ENCODE data around the gene NBEA.

NBEA gene

DNA sequence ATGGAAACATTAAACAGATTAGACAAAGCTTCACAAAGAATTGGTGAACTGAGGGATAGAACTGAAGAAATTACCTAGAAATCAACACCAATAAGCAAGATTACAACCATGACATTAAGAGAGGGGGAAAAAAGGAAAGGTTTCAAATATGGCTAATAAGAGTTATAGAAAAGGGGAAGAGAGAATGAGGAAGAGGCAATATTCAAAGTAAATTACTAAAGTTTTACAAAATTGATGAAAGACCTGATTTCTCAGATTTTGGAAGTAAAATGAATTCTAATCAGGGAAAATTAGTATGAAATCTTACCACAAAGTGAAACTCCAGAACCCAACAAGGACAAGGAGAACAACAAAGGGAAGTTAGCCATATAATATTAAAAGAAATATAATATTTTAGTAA is 187.4 kb downstream of the NBEA start:
- DNase-seq (ENCODE audit: low read depth): no peak
- H3K4me3 ChIP-seq (ENCODE audit: low read depth, low read length): no peak overlapping the region
- TF ChIP-seq, protein P1, sequence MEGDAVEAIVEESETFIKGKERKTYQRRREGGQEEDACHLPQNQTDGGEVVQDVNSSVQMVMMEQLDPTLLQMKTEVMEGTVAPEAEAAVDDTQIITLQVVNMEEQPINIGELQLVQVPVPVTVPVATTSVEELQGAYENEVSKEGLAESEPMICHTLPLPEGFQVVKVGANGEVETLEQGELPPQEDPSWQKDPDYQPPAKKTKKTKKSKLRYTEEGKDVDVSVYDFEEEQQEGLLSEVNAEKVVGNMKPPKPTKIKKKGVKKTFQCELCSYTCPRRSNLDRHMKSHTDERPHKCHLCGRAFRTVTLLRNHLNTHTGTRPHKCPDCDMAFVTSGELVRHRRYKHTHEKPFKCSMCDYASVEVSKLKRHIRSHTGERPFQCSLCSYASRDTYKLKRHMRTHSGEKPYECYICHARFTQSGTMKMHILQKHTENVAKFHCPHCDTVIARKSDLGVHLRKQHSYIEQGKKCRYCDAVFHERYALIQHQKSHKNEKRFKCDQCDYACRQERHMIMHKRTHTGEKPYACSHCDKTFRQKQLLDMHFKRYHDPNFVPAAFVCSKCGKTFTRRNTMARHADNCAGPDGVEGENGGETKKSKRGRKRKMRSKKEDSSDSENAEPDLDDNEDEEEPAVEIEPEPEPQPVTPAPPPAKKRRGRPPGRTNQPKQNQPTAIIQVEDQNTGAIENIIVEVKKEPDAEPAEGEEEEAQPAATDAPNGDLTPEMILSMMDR (IDR thresholded peaks at IDR 0.05; ENCODE audit: low read depth, low read length, missing control alignments): no peak

- H3K4me3 ChIP-seq (ENCODE audit: low read depth, low read length): no peak overlapping the region
- TF ChIP-seq, protein P1 (IDR thresholded peaks at IDR 0.05; ENCODE audit: low read depth, low read length, missing control alignments): no peak
- DNase-seq (ENCODE audit: low read depth): no peak
Measured at GRCh38 chr13:35131471-35131870, 189.4 kb downstream of the NBEA start.

GRCh38 chr13:35136585-35136984 is 194.5 kb downstream of the NBEA start:
- TF ChIP-seq, protein P1 (IDR thresholded peaks at IDR 0.05; ENCODE audit: low read depth, low read length, missing control alignments): no peak
- no peak for DNase-seq (ENCODE audit: low read depth)
- no peak overlapping the region for H3K4me3 ChIP-seq (ENCODE audit: low read depth, low read length)

- no peak overlapping the region for H3K4me3 ChIP-seq (ENCODE audit: low read depth, low read length)
- TF ChIP-seq, protein P1 (IDR thresholded peaks at IDR 0.05; ENCODE audit: low read depth, low read length, missing control alignments): no peak
- no peak for DNase-seq (ENCODE audit: low read depth)
Measured at GRCh38 chr13:35139591-35139990, 197.5 kb downstream of the NBEA start.

GRCh38 chr13:35140321-35140720 is 198.3 kb downstream of the NBEA start:
- H3K4me3 ChIP-seq (ENCODE audit: low read depth, low read length): no peak overlapping the region
- DNase-seq (ENCODE audit: low read depth): no peak
- TF ChIP-seq, protein P1 (IDR thresholded peaks at IDR 0.05; ENCODE audit: low read depth, low read length, missing control alignments): no peak

- TF ChIP-seq, protein P1 (IDR thresholded peaks at IDR 0.05; ENCODE audit: low read depth, low read length, missing control alignments): no peak
- no peak for DNase-seq (ENCODE audit: low read depth)
- H3K4me3 ChIP-seq (ENCODE audit: low read depth, low read length): no peak overlapping the region
Measured at GRCh38 chr13:35140831-35141230, 198.8 kb downstream of the NBEA start.

DNA sequence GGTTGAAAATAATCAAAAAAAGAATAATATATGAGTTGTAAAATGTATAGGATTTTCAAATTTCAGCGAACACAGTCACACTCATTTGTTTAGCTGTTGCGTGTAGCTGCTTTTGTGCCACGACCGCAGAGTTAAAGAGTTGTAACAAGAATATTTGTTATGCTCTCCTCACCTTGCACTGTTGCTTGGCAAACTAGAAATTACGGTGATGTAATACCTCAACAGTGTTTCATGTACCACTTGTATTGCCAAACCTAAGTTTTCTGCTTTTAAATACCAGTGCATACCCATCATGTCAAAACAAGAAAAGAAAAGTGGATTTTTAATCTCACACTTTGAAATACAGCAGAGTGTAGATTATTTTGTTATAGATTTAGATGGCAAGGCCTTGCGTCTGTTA is 201.1 kb downstream of the NBEA start:
- no peak overlapping the region for H3K4me3 ChIP-seq (ENCODE audit: low read depth, low read length)
- DNase-seq (ENCODE audit: low read depth): no peak
- TF ChIP-seq, protein P1 (IDR thresholded peaks at IDR 0.05; ENCODE audit: low read depth, low read length, missing control alignments): no peak
